ENCODE data around the gene C11orf98.

- TF ChIP-seq POLR2A (IDR thresholded peaks at IDR 0.05) (no peak), EP300 (IDR thresholded peaks at IDR 0.05) (no peak)
- TF ChIP-seq, protein P1, sequence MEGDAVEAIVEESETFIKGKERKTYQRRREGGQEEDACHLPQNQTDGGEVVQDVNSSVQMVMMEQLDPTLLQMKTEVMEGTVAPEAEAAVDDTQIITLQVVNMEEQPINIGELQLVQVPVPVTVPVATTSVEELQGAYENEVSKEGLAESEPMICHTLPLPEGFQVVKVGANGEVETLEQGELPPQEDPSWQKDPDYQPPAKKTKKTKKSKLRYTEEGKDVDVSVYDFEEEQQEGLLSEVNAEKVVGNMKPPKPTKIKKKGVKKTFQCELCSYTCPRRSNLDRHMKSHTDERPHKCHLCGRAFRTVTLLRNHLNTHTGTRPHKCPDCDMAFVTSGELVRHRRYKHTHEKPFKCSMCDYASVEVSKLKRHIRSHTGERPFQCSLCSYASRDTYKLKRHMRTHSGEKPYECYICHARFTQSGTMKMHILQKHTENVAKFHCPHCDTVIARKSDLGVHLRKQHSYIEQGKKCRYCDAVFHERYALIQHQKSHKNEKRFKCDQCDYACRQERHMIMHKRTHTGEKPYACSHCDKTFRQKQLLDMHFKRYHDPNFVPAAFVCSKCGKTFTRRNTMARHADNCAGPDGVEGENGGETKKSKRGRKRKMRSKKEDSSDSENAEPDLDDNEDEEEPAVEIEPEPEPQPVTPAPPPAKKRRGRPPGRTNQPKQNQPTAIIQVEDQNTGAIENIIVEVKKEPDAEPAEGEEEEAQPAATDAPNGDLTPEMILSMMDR (IDR thresholded peaks at IDR 0.05): no peak
Measured at GRCh38 chr11:62664405-62665074, 470 bp downstream of the C11orf98 start.
